HEK293 (cell line): ENCODE results near the gene SYTL2.

Experiments used
- CTCF ChIA-PET: fragments of 350-600 bp; formaldehyde crosslinking; extraction: SDS; loops from one replicate; lab custom pipeline; 2021; ENCODE audit warnings: antibody characterized with exemption; lab: Yijun Ruan, JAX
- POLR2A ChIA-PET: fragments of 300-600 bp; formaldehyde crosslinking; extraction: SDS; loops from one replicate; lab custom pipeline; 2020; ENCODE audit warnings: antibody characterized with exemption, inconsistent platforms; lab: Yijun Ruan, JAX
- H3K27ac ChIP-seq: fragments of 200-500 bp; sonication (Bioruptor generic); 2 replicates; pipeline ENCODE4 v1.5.1; 2014; ENCODE audit warnings: low read depth, low read length, control low read depth, inconsistent platforms; ENCODE audit errors: extremely low read depth
- H3K36me3 ChIP-seq, 2 experiments: fragments of 200-500 bp in 1 of 2; sonication (Bioruptor generic) in 1 of 2; 1 replicate in 1 of 2; 2 replicates in 1 of 2; pipeline ENCODE4 v1.5.1; 2014 to 2017; ENCODE audit warnings: inconsistent platforms in 2 of 2, low read length in 2 of 2; ENCODE audit not compliant: control insufficient read depth in 2 of 2, insufficient read depth in 1 of 2
- H3K4me1 ChIP-seq: fragments of 200-500 bp; sonication (Bioruptor generic); 2 replicates; pipeline ENCODE4 v1.5.1; 2014; ENCODE audit warnings: mild to moderate bottlenecking, low read length, inconsistent platforms; ENCODE audit not compliant: control insufficient read depth, insufficient read depth
- H3K4me3 ChIP-seq: 2 replicates; pipeline ENCODE4 v1.5.1; 2011; ENCODE audit warnings: low read depth, mild to moderate bottlenecking, control low read depth, low read length, moderate library complexity
- H3K9me3 ChIP-seq: fragments of 200-500 bp; sonication (Bioruptor generic); 2 replicates; pipeline ENCODE4 v1.5.1; 2014; ENCODE audit warnings: low read depth, low read length, inconsistent platforms; ENCODE audit not compliant: control insufficient read depth, insufficient read depth
- GLIS1 ChIP-seq: fragments of 450-650 bp; formaldehyde crosslinking; IDR thresholded peaks from 2 replicates; pipeline ENCODE4 v1.5.1; 2016; ENCODE audit warnings: missing biosample characterization, missing genetic modification characterization
- HOXC10 ChIP-seq: sonication (generic); formaldehyde crosslinking; IDR thresholded peaks from 2 replicates; pipeline ENCODE4 v1.8.1; 2023; ENCODE audit warnings: mild to moderate bottlenecking, missing genetic modification reagents
- SETDB1 ChIP-seq: IDR thresholded peaks from one replicate; pipeline ENCODE4 v1.6.1; 2017; ENCODE audit warnings: mild to moderate bottlenecking, low read length, moderate library complexity, mixed read lengths; ENCODE audit not compliant: insufficient read length
- ZNF10 ChIP-seq: fragments of 450-650 bp; formaldehyde crosslinking; IDR thresholded peaks from 2 replicates; pipeline ENCODE4 v1.5.1; 2017; ENCODE audit warnings: missing biosample characterization, missing genetic modification characterization
- ZNF140 ChIP-seq: fragments of 450-650 bp; formaldehyde crosslinking; IDR thresholded peaks from 2 replicates; pipeline ENCODE4 v1.5.1; 2016; ENCODE audit warnings: missing biosample characterization, missing genetic modification characterization
- ZNF2 ChIP-seq: fragments of 450-650 bp; formaldehyde crosslinking; IDR thresholded peaks from 2 replicates; pipeline ENCODE4 v1.5.1; 2016; ENCODE audit warnings: missing biosample characterization, missing genetic modification characterization
- ZNF202 ChIP-seq: fragments of 450-650 bp; formaldehyde crosslinking; IDR thresholded peaks from 2 replicates; pipeline ENCODE4 v1.5.1; 2016; ENCODE audit warnings: missing biosample characterization, missing genetic modification characterization, borderline replicate concordance
- ZNF48 ChIP-seq: fragments of 450-650 bp; formaldehyde crosslinking; IDR thresholded peaks from 2 replicates; pipeline ENCODE4 v1.5.1; 2016; ENCODE audit warnings: missing biosample characterization, missing genetic modification characterization
- ZNF514 ChIP-seq: fragments of 450-650 bp; formaldehyde crosslinking; IDR thresholded peaks from 2 replicates; pipeline ENCODE4 v1.5.1; 2016; ENCODE audit warnings: missing biosample characterization, missing genetic modification characterization
- ZNF521 ChIP-seq: fragments of 450-650 bp; formaldehyde crosslinking; IDR thresholded peaks from 2 replicates; pipeline ENCODE4 v1.5.1; 2017; ENCODE audit warnings: missing biosample characterization, mild to moderate bottlenecking, missing genetic modification characterization
- ZNF530 ChIP-seq: fragments of 450-650 bp; formaldehyde crosslinking; IDR thresholded peaks from 2 replicates; pipeline ENCODE4 v1.5.1; 2016; ENCODE audit warnings: low read depth, missing biosample characterization, missing genetic modification characterization
- ZNF623 ChIP-seq: fragments of 450-650 bp; formaldehyde crosslinking; IDR thresholded peaks from 2 replicates; pipeline ENCODE4 v1.5.1; 2016; ENCODE audit warnings: missing biosample characterization, missing genetic modification characterization
- ZNF701 ChIP-seq: fragments of 450-650 bp; formaldehyde crosslinking; IDR thresholded peaks from 2 replicates; pipeline ENCODE4 v1.5.1; 2016; ENCODE audit warnings: missing biosample characterization, missing genetic modification characterization
- ZNF785 ChIP-seq: fragments of 450-650 bp; formaldehyde crosslinking; IDR thresholded peaks from 2 replicates; pipeline ENCODE4 v1.5.1; 2016; ENCODE audit warnings: missing biosample characterization, missing genetic modification characterization
- ZXDB ChIP-seq: fragments of 450-650 bp; formaldehyde crosslinking; IDR thresholded peaks from 2 replicates; pipeline ENCODE4 v1.5.1; 2016; ENCODE audit warnings: missing biosample characterization, missing genetic modification characterization
- TF ChIP-seq, protein P1 (sequence below): fragments of 450-650 bp; formaldehyde crosslinking; IDR thresholded peaks from 2 replicates; pipeline ENCODE4 v1.5.1; 2017; ENCODE audit warnings: missing biosample characterization, missing genetic modification characterization
- TF ChIP-seq, protein P2 (sequence below): fragments of 450-650 bp; formaldehyde crosslinking; conservative IDR thresholded peaks from 2 replicates; pipeline ENCODE4 v1.5.1; 2016; ENCODE audit warnings: low read depth, missing biosample characterization, missing genetic modification characterization
- TF ChIP-seq, protein P3 (sequence below): fragments of 450-650 bp; formaldehyde crosslinking; IDR thresholded peaks from 2 replicates; pipeline ENCODE4 v1.5.1; 2016; ENCODE audit warnings: missing biosample characterization, missing genetic modification characterization
- TF ChIP-seq, protein P4 (sequence below): fragments of 450-650 bp; formaldehyde crosslinking; IDR thresholded peaks from 2 replicates; pipeline ENCODE4 v1.5.1; 2017; ENCODE audit warnings: missing biosample characterization, missing genetic modification characterization
- TF ChIP-seq, protein P5 (sequence below): sonication (generic); formaldehyde crosslinking; IDR thresholded peaks from 2 replicates; pipeline ENCODE4 v1.8.1; 2022; ENCODE audit warnings: mild to moderate bottlenecking, moderate library complexity, missing genetic modification reagents

SYTL2 gene

DNA sequence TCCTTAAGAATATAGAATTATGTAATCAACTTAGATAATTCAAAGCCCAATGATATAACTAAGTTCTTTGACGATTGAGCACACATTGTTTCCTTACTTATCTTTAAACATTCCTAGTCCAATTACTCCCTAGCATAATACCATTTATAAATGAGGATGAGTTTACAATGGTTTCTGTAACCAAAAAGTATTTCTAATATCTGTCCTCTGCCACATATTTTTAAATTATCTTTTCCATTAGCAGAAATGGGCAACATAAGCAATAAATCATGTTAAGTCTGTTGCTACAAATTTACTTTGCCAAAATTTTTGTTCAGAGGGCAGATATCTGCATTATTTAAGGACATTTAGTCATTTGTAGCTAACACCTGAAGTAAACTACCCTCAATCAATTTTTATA, 152.8 kb downstream of the SYTL2 start:
- peaks cover 25 to 92% of the 10 kb centered on the region in 2 experiments for H3K36me3 ChIP-seq
- H3K4me1 ChIP-seq, result no peaks in the 10 kb centered on the region
- no peak overlapping the region for H3K27ac ChIP-seq
- no peaks in the 10 kb centered on the region for H3K9me3 ChIP-seq
- ChIA-PET POLR2A (interaction anchor here (1.9 kb wide), 1 partner anchor 10 kb away, joined by 9 read pairs; the partner anchor contains the start of gene TMEM126A), CTCF (no interaction called here)
- no peak for TF ChIP-seq ZNF785
- no peak for TF ChIP-seq ZNF623 (tag by site-specific recombination)
- TF ChIP-seq ZNF140 (tag by site-specific recombination), result no peak
- no peak for TF ChIP-seq ZNF701 (tag by site-specific recombination)
- TF ChIP-seq ZNF530 (tag by site-specific recombination), result no peak
- TF ChIP-seq, protein P1, sequence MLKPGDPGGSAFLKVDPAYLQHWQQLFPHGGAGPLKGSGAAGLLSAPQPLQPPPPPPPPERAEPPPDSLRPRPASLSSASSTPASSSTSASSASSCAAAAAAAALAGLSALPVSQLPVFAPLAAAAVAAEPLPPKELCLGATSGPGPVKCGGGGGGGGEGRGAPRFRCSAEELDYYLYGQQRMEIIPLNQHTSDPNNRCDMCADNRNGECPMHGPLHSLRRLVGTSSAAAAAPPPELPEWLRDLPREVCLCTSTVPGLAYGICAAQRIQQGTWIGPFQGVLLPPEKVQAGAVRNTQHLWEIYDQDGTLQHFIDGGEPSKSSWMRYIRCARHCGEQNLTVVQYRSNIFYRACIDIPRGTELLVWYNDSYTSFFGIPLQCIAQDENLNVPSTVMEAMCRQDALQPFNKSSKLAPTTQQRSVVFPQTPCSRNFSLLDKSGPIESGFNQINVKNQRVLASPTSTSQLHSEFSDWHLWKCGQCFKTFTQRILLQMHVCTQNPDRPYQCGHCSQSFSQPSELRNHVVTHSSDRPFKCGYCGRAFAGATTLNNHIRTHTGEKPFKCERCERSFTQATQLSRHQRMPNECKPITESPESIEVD, result no peak
- no peak for TF ChIP-seq ZNF202 (tag by site-specific recombination)
- TF ChIP-seq HOXC10 (CRISPR knock-in tag), result no peak
- TF ChIP-seq ZXDB (tag by site-specific recombination), result no peak
- TF ChIP-seq ZNF514 (tag by site-specific recombination), result no peak
- TF ChIP-seq, protein P2, sequence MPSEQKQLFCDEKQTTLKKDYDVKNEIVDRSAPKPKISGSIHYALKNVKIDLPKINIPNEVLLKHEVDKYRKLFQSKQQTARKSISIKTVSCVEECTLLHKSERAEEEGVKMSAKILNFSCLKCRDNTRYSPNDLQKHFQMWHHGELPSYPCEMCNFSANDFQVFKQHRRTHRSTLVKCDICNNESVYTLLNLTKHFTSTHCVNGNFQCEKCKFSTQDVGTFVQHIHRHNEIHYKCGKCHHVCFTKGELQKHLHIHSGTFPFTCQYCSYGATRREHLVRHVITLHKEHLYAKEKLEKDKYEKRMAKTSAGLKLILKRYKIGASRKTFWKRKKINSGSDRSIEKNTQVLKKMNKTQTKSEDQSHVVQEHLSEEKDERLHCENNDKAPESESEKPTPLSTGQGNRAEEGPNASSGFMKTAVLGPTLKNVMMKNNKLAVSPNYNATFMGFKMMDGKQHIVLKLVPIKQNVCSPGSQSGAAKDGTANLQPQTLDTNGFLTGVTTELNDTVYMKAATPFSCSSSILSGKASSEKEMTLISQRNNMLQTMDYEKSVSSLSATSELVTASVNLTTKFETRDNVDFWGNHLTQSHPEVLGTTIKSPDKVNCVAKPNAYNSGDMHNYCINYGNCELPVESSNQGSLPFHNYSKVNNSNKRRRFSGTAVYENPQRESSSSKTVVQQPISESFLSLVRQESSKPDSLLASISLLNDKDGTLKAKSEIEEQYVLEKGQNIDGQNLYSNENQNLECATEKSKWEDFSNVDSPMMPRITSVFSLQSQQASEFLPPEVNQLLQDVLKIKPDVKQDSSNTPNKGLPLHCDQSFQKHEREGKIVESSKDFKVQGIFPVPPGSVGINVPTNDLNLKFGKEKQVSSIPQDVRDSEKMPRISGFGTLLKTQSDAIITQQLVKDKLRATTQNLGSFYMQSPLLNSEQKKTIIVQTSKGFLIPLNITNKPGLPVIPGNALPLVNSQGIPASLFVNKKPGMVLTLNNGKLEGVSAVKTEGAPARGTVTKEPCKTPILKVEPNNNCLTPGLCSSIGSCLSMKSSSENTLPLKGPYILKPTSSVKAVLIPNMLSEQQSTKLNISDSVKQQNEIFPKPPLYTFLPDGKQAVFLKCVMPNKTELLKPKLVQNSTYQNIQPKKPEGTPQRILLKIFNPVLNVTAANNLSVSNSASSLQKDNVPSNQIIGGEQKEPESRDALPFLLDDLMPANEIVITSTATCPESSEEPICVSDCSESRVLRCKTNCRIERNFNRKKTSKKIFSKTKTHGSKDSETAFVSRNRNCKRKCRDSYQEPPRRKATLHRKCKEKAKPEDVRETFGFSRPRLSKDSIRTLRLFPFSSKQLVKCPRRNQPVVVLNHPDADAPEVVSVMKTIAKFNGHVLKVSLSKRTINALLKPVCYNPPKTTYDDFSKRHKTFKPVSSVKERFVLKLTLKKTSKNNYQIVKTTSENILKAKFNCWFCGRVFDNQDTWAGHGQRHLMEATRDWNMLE, result no peak
- no peak for TF ChIP-seq ZNF521
- TF ChIP-seq SETDB1, result no peak
- TF ChIP-seq ZNF10 (tag by site-specific recombination), result no peak
- TF ChIP-seq, protein P3, sequence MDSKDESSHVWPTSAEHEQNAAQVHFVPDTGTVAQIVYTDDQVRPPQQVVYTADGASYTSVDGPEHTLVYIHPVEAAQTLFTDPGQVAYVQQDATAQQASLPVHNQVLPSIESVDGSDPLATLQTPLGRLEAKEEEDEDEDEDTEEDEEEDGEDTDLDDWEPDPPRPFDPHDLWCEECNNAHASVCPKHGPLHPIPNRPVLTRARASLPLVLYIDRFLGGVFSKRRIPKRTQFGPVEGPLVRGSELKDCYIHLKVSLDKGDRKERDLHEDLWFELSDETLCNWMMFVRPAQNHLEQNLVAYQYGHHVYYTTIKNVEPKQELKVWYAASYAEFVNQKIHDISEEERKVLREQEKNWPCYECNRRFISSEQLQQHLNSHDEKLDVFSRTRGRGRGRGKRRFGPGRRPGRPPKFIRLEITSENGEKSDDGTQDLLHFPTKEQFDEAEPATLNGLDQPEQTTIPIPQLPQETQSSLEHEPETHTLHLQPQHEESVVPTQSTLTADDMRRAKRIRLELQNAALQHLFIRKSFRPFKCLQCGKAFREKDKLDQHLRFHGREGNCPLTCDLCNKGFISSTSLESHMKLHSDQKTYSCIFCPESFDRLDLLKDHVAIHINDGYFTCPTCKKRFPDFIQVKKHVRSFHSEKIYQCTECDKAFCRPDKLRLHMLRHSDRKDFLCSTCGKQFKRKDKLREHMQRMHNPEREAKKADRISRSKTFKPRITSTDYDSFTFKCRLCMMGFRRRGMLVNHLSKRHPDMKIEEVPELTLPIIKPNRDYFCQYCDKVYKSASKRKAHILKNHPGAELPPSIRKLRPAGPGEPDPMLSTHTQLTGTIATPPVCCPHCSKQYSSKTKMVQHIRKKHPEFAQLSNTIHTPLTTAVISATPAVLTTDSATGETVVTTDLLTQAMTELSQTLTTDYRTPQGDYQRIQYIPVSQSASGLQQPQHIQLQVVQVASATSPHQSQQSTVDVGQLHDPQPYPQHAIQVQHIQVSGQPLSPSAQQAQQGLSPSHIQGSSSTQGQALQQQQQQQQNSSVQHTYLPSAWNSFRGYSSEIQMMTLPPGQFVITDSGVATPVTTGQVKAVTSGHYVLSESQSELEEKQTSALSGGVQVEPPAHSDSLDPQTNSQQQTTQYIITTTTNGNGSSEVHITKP (tag by site-specific recombination), result no peak
- TF ChIP-seq GLIS1, result no peak
- TF ChIP-seq, protein P4, sequence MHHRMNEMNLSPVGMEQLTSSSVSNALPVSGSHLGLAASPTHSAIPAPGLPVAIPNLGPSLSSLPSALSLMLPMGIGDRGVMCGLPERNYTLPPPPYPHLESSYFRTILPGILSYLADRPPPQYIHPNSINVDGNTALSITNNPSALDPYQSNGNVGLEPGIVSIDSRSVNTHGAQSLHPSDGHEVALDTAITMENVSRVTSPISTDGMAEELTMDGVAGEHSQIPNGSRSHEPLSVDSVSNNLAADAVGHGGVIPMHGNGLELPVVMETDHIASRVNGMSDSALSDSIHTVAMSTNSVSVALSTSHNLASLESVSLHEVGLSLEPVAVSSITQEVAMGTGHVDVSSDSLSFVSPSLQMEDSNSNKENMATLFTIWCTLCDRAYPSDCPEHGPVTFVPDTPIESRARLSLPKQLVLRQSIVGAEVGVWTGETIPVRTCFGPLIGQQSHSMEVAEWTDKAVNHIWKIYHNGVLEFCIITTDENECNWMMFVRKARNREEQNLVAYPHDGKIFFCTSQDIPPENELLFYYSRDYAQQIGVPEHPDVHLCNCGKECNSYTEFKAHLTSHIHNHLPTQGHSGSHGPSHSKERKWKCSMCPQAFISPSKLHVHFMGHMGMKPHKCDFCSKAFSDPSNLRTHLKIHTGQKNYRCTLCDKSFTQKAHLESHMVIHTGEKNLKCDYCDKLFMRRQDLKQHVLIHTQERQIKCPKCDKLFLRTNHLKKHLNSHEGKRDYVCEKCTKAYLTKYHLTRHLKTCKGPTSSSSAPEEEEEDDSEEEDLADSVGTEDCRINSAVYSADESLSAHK (tag by site-specific recombination), result no peak
- TF ChIP-seq ZNF2 (tag by site-specific recombination), result no peak
- TF ChIP-seq, protein P5, sequence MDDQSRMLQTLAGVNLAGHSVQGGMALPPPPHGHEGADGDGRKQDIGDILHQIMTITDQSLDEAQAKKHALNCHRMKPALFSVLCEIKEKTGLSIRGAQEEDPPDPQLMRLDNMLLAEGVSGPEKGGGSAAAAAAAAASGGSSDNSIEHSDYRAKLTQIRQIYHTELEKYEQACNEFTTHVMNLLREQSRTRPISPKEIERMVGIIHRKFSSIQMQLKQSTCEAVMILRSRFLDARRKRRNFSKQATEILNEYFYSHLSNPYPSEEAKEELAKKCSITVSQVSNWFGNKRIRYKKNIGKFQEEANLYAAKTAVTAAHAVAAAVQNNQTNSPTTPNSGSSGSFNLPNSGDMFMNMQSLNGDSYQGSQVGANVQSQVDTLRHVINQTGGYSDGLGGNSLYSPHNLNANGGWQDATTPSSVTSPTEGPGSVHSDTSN (CRISPR knock-in tag), result no peak
- TF ChIP-seq ZNF48 (tag by site-specific recombination), result no peak
- H3K4me3 ChIP-seq, result no peak overlapping the region
